T-helper 2 cell treated with Interferon-gamma antibody and Interleukin-4, amounts not matched to agents 100 ng/mL and 5 ng/mL, for 36 hours (primary cell): ENCODE data around the gene SHANK1. TPM values are rescaled to one million over a fixed set of nuclear protein-coding genes. Genes with fewer than 3 reads are reported as not detected.
"Not testable (repeated sequence)": the region's sequence is repeated elsewhere in the genome, so short reads cannot be mapped to it uniquely, and the experiment has no call there.

Experiments
- intact Hi-C: fragments of 100-400 bp; cut with micrococcal nuclease; formaldehyde crosslinking; loops from one replicate; pipeline ENCODE4 v1.15.1; 2023
- total RNA-seq: library from RNA; stranded (reverse); gene quantifications from 2 replicates; pipeline ENCODE4 v1.2.3, GENCODE V29; 2022

SHANK1 gene
- total RNA-seq, 1 donor from 2014 or later = not detected

DNA sequence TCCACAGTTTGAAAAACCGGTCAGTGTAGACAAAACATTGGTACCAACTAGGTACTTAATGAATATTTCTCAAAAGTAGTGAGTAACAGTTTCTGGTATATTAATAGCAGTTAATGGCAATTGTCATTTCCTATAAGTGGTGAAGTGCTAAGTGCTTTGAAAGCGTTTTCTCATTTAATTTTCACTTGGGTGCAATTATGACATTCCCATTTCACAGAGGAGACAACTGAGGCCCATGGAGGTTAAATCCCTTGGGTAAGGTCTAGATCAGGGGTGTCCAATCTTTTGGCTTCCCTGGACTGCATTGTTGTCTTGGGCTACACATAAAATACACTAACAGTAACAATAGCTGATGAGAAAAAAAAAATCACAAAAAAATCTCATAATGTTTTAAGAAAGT lies 79.2 kb downstream of the SHANK1 start:
- intact Hi-C loops = no loop called here

DNA sequence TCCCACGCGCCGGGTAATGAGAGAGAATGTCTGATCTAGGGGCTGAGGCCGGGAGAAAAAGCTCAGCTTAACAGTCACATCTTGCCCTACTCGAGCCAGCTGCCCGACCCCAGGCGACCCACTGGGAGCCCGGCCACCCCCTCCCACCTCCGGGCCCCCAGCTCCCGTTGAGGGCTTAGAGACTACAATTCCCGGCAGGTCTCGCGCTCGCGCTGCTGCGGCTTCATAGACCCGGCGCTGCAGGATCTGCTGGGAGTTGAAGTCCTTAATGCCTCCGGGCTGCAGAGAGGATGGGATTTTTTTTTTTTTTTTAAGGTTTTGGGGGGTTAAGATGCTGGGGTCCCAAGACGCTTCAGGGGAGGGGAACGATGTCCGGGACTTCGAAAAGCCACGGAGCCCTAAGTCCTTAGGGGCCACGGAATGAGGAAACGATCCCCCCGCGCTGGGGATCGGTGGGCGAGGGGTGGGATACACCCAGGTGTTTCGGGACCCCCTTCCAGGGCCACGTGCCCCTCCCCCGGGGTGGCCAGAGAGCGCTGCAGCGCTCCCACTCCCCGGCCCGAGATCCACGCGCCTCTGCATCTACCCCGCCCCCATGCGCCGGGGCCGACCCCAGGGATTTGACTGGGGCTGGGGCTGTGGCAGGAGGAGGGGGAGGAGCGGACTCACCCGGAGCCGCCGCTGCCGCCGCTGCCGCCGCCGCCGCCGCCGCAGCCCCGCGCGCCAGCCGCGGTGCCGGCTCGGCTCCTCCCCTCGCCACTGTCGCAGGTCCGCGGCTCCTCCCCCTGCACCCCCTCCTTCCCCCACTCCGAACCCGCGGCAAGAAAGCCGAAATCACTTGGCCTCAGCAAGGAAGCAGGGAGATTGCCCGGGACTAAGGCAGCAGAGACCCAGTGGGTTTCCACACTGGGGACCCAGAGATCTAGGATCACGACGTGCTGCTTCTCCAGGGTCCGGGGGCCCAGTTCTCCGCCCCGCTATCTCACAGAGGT lies 80.2 kb downstream of the SHANK1 start, which contains the start of gene SYT3:
Gene SYT3, minus strand, starts transcription at position 761 of the 992 bp plus-strand sequence. CDS start 2,470 bp downstream, outside the sequence.
- intact Hi-C loops = no loop called here

DNA sequence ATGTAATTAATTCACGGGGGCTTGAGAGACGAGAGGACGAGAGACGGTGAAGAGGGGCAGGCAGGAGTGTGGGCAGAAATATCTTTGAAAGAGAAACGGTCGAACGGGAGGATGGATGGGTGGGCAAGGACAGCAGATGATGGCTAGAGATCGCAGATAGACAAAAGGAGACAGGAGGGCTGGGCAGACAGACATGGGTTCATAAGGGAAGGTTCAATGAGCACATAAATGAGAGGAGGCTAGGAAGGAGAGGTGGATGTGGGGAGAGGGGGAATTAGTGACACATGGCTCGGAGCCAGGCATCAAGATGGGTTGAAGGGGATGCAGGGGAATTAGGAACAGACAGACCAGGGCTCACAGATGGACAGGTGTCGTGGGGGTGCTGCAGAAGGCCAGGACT lies 81.0 kb downstream of the SHANK1 start:
- intact Hi-C loops = no loop called here

DNA sequence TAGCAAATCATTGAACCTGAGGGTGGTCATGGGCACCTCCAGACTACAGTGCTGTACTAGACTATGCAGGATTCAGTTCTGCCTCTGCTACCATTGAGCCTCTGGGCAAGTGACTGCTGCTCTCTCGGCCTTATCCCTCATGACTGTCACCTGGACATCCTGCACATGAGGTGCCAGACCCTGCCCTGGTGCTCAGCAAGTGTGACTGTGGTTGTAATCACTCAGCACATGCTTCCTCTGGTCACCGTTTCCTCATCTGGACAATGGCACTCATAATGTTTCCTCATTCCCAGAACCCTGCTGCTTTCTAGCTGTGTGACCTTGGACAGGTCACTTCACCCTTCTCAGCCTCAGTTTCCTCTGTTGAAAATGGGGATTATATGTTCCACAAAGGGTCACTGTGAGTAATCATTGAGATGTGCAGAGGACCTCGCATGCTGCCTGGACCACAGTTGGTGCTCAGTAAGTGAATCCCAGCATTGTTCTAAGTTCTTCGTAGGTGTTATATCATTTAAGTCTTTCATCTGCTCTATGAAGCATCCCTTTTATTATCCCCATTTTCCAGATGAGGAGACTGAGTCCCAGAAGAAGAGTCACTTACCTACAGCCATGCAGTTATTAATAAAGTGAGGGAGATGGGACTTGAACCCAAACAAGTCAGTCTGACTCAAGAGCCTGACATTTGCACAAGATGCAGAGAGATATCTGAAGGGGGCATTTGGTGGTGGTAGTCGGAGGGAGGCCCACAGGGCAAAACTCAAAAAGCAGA lies 83.1 kb downstream of the SHANK1 start:
- intact Hi-C loops = no loop called here

DNA sequence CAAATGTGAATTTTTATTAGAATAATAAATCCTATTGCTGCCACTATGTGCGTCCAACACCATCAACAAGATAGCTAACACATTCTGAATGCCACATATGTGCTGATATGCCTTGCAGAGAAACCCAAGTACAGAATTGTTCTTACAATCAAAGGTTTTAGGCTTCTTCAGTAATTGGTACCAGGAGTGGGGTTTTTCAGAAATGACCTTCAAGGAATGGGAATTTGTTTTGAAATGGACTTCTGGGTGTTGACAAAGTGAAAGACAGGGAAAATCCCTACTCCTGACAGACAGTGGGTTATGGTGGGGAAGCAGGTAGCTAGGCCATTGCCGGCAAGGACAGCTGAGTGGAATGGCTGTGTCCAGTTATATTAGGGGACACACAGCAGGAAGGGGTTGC lies 85.6 kb downstream of the SHANK1 start:
- intact Hi-C loops = no loop called here

DNA sequence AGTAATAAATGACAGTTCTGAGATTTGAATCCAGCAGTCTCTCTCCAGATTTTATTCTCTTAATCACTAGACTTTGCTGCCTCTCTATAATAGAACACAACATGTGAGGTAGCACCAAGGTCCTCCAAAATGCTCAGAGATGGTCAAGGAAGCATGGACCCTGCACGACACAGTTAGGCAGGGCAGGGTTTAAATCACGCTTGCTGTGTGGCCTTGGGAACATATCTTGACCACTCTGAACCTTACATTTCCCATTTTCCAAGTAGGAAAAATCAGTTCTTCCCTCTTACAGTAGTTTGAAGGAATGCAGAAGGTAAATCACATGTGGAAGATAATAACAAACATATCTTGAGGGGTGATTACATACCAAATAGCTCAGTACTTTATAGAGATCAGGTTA lies 86.2 kb downstream of the SHANK1 start:
- intact Hi-C loops = no loop called here

DNA sequence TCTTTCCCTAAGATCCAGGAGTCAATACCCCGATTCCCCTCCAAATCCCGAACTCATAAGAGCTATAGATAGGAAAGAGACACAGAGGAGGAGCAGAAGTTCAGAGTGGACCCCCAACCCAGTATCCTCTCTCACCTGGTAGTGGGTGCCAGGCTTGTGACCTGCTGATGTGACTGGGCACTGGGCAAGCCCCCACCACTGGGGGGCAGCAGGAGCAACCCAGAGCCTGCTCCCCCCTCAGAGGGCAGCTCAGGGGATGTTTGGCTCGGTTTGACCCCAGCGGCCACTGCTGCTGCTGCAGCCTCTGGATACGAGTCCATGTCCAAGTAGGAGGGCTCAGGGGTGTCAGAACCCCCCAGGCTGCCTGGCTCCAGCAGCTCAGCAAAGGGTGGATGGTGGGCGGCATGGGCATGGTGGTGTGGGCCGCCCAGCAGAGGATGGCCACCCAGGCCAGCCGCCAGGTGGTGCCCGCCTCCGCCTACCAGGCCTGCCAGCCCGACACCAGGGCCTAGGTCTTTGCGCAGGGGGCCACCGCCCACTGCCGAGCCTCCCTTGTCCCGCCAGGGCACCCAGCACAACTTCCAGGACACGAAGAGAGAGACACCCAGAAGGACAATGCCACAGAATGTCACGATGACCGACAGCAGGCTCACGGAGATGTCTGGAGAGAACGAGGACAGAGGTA lies 87.3 kb downstream of the SHANK1 start:
- intact Hi-C loops = no loop called here

DNA sequence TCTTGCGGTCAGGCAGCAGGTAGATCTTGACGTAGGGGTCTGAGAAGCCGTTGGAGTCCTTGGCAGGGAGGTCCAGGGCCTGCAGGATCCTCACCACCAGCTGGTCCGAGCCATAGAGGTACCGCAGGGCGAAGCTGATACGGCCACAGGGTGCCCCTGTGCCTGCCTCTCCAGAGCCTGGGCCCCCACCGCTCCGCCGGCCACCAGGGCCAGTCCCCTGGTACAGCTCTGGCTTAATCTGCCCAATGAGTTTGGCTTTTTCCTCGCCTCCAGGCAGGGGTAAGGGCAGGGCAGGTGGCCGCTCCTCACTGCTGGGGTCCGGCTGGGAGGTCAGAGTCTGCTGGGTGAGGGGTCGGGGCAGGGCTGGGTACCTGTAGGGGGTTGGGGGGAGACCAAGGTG lies 89.8 kb downstream of the SHANK1 start:
- intact Hi-C loops = no loop called here

DNA sequence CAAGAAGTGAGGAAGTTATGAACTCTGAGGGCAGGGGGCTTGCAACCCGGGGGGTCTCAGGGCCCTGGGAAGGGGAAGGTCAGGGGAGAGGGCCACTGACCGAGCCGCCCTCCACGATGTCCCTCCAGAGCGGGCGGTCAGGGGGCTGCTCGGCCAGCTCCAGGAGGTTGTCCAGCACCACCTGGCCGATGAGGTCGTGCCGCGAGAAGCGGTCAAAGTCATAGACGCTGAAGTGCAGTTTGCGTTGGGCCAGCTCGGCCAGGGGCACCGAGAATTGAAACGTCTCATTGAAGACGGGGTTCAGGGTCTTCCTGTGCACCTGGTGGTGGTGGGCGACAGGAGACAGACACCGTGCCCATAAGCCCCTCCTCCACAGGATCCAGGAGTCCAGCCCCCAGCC lies 90.4 kb downstream of the SHANK1 start:
- intact Hi-C loops = no loop called here

DNA sequence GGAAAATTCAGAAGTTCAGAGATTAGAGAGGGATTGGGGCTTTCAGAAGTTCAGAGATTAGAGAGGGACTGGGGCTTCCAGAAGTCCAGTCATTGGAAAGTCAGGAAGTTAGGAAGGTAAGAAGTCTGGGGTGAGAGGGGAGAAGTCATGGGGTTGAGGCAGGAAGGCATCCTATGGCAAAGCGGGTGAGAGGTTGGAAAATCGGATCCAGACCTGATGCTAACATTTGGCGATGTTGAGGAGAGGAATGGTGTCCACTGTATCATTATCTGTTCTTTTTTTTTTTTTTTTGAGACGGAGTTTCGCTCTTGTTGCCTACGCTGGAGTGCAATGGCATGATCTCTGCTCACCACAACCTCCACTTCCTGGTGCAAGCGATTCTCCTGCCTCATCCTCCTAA lies 91.1 kb downstream of the SHANK1 start:
- intact Hi-C loops = no loop called here

DNA sequence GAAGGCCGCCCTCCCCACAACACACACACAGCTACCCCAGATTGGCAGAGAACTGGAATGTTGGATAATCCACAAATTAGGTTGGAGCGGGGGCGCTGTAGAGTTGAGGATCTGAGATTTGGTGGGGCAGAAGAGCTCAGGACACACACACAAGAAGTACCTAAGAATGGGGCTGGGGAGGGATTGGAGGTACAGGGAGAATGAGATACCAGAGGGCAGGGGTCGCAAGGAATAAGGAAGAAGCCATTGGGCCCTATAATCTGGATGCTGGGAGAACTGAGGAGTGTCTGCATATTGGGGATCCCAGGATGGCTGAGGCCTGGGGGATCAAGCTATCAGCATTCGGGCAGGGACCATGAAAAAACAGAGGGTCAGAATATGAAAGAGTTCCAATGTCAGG lies 91.5 kb downstream of the SHANK1 start:
- intact Hi-C loops = no loop called here

DNA sequence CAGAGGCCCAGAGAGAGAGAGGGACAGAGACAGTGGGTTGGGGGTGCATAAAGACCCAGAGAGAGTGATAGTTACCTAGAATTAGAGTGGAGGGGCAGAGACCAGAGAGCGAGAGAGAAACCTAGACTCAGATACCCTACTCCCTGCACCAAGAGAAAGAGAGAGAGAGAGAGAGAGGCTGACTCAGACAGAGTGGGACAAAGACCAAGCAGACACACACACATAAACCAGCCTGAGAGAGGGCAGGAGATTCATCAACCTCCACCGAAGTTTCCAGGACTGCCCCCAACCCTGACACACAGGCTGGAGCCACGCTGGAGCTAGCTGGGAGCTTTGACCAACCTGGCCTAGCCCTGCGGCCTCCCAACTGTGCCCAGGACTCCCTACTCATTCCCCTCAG lies 92.8 kb downstream of the SHANK1 start:
- intact Hi-C loops = no loop called here

DNA sequence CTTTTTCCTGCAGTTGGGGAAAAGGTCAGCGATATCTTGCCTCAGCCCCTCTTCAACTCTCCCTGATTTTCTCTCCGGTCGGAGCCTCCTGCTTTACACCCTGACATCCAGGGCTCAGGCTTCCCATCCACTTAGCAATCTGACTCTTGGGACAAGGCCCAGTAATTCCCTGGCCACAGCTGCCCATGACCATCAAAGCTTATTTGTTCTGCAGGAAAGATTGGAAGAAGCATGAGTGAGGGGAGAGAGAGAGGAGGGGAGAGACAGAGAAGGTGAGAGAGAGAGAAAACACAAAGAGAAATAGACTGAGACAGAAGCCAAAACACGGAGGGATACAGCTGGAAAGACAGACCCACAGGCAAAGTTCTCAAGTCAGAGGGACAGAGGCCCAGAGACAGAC lies 93.6 kb downstream of the SHANK1 start:
- intact Hi-C loops = no loop called here

DNA sequence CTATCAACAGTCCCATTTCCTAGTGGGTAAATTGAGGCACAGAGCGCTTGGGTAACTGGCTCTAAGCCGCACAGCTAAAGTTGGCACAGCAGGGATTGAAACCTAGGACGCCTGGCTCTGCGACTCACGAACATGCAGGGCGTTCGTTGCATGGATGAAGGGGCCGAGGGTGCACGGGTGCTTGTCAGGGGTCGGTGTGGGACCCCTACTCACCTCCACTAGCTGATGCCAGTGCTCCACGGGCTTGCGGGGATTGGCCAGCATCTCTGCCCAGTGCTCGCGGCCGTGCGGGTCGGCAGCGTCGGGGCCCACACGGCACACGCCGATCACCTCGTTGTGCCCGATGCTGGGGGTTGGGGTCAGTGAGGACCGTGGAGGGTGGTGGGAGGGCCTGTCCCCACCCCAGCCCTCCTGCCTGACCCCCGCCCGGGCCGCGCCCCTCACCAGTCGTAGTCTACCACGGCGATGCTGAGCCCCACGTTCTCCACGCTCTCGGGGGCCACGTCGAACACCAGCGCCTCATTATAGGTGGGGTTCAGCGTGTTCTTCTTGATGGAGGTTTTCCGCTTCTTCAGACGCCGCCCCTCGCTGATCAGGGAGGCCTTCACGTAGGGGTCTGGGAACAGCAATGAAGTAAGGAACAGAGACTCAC lies 94.5 kb downstream of the SHANK1 start:
- intact Hi-C loops = no loop called here

DNA sequence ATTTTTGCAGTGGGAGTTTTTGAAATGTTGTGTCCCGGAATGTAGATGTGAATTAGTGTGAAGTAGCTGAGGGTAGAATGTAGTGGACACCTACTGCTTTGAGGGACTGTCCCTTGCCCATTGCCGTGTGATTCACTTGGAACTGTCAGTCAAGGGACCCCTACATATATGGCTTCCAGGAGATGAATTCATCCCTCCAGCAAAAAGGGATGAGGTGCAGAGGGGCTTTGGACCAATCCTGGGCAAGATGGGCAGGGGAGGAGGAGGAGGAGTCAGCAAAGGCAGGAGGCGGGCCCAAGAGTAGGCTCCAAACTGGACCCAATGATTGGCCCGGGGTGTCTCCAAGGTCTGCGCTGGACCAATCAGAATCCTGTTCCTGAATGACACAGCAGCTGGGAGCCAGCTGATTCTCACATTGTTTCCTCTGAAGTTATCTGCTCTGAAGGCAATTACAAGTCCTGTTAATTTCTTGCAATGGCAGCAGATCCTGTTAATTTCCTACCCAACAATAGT lies 99.2 kb downstream of the SHANK1 start:
- intact Hi-C loops = not testable (repeated sequence)

DNA sequence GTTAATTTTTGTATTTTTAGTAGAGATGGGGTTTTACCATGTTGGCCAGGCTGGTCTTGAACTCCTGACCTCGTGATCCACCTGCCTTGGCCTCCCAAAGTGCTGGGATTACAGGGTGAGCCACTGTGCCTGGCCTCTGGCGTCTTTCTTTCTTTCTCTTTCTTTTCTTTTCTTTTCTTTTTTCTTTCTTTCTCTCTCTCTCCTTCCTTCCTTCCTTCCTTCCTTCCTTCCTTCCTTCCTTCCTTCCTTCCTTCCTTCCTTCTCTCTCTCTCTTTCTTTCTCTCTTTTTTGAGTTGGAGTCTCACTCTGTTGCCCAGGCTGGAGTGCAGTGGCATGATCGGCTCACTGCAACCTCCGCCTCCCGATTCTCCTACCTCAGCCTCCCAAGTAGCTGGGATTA lies 100.4 kb downstream of the SHANK1 start:
- intact Hi-C loops = not testable (repeated sequence)

DNA sequence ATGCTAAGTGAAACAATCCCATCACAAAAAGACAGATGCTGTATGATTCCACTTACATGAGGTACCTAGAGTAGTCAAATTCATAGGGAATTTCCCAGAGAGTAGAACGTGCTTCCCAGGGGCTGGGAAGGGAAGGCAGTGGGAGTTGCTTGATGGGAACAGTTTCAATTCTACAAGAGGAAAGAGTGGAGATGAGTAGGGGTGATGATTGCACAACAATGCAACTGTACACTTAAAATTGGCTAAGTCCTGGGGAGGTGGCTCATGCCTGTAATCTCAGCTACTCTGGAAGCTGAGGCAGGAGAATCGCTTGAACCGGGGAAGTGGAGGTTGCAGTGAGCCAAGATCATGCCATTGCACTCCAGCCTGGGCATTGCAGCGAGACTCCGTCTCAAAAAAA lies 101.2 kb downstream of the SHANK1 start:
- intact Hi-C loops = not testable (repeated sequence)

DNA sequence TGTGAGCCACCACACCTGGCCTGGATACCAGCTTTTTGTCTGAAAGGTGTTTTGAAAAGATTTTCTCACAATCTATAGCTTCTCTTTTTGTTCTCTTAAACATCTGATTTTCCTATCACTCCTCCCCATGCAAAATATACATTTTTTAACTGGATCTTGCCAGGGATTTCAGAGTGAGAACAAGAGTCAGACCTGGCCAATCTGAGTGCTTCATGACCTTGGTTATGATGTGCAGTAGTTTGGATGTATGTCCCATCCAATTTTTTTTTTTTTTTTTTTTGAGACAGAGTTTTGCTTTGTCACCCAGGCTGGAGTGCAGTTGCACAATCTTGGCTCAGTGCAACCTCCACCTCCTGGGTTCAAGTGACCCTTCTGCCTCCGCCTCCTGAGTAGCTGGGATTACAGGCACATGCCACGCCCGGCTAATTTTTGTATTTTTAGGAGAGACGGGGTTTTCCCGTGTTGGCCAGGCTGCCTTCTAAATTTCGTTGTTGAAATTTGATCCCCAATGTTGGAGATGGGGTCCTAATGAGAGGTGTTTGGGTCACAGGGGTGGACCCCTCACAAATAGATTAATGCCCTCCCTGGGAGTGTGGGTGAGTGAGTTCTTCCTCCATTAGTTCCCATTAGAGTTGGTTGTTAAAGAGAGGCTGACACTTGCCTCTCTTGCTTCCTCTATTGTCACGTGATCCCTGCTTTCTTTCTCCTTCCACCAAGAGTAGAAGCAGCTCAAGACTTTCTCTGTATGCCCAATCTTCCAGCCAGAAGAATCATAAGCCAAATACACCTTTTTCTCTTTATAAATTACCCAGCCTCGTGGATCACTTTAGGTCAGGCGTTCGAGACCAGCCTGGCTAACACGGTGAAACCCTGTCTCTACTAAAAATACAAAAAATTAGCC lies 106.8 kb downstream of the SHANK1 start:
- intact Hi-C loops = not testable (repeated sequence)
